ENCODE data around the gene SORBS2.
"Not testable (repeated sequence)": the region's sequence is repeated elsewhere in the genome, so short reads cannot be mapped to it uniquely, and the experiment has no call there.

Gene SORBS2

GRCh38 chr4:185717377-185717741 lies 94.6 kb downstream of the SORBS2 start:
- in situ Hi-C loops (cut with HindIII; ENCODE audit: low pct_ligation_motif_present, low sequenced_read_pairs), result no loop called here
- no peak overlapping the region for H3K27ac ChIP-seq
- H3K27me3 ChIP-seq (replicated peaks), result no peaks in the 10 kb centered on the region
- TF ChIP-seq CTCF (IDR thresholded peaks at IDR 0.05; ENCODE audit: low read depth, low read length, missing control alignments), result no peak
- no peak overlapping the region for H3K4me3 ChIP-seq (ENCODE audit: low read depth, low read length)
- no peak for DNase-seq
- H3K36me3 ChIP-seq (replicated peaks), result no peaks in the 10 kb centered on the region

DNA sequence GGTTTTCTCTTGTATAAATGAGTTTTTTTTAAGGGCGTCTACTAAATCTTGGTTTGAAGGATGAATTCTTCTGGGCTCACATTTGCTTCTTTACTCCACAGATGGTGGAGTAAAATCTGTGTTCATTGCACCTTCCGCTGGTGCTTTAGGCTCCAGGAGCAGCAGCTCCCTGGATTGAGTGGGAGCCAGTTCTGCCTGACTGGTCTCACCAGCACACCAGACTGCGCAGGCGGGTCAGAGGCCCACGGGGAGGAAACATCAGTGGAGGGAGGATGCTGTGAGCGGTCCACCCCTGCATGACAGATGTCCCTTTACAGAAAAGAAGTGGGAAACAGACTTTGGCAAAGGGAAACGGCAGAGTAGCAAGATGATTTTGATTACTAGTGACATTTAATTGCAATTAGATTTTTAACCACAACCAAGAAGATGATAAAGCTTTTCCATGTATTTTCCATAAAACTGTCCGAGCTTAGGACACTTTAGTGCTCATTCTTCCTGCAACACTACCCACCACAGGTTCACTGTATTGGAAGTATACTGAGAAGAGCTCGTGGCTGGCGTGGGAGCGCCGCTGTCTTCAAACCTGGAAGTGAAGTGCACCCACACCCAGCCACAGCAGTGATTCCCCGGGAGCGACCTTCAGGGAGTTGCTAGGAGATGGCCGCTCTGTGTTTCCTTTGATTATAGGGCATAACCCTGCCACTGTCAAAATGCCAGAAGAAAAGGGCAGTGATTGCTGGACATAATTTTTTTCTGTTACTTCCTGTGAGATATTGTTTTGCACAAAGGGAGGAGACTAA lies 95.2 kb downstream of the SORBS2 start:
- TF ChIP-seq CTCF (IDR thresholded peaks at IDR 0.05; ENCODE audit: low read depth, low read length, missing control alignments), result no peak
- Histone ChIP-seq H3K27me3 (replicated peaks) (no peaks in the 10 kb centered on the region), H3K36me3 (replicated peaks) (no peaks in the 10 kb centered on the region), H3K4me3 (ENCODE audit: low read depth, low read length) (no peak overlapping the region), H3K27ac (no peak overlapping the region)
- in situ Hi-C loops (cut with HindIII; ENCODE audit: low pct_ligation_motif_present, low sequenced_read_pairs), result no loop called here
- no peak for DNase-seq

DNA sequence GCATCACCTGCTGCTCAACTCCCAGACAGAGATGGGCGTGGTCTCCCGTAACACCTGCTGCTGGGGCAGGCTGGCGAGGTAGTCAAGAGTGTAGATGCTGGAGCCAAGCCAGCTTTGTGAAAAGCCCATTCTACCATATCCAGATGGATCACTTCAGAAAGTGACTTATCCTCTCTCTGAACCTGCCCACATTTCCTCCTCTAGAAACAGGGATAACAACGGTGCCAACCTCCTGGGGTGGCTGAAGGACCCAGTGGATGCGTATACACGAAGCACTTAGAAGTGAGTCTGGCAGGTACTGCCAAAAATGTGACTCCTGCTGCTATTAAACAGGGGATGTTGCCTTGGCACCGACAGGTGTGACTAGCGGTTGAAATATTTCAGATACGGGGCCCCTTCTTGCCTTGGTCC lies 95.8 kb downstream of the SORBS2 start:
- Histone ChIP-seq H3K27me3 (replicated peaks) (no peaks in the 10 kb centered on the region), H3K4me3 (ENCODE audit: low read depth, low read length) (no peak overlapping the region), H3K27ac (no peak overlapping the region), H3K36me3 (replicated peaks) (no peaks in the 10 kb centered on the region)
- TF ChIP-seq CTCF (IDR thresholded peaks at IDR 0.05; ENCODE audit: low read depth, low read length, missing control alignments), result no peak
- in situ Hi-C loops (cut with HindIII; ENCODE audit: low pct_ligation_motif_present, low sequenced_read_pairs), result no loop called here
- no peak for DNase-seq

DNA sequence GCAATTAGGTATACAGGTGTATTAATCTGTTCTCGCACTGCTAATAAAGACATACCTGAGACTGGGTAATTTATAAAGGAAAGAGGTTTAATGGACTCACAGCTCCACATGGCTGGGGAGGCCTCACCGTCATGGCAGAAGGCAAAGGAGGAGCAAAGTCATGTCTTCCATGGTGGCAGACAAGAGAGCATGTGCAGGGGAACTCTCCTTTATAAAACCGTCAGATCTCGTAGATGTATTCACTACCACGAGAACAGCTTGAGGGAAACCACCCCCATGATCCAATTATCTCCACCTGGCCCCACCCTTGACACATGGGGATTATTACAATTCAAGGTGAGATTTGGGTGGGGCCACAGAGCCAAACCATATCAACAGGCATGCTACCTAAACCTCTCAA lies 97.5 kb downstream of the SORBS2 start:
- DNase-seq; H3K27me3 ChIP-seq (replicated peaks); H3K27ac ChIP-seq; H3K4me3 ChIP-seq (ENCODE audit: low read depth, low read length); in situ Hi-C loops (cut with HindIII; ENCODE audit: low pct_ligation_motif_present, low sequenced_read_pairs); H3K36me3 ChIP-seq (replicated peaks): not testable (repeated sequence)

DNA sequence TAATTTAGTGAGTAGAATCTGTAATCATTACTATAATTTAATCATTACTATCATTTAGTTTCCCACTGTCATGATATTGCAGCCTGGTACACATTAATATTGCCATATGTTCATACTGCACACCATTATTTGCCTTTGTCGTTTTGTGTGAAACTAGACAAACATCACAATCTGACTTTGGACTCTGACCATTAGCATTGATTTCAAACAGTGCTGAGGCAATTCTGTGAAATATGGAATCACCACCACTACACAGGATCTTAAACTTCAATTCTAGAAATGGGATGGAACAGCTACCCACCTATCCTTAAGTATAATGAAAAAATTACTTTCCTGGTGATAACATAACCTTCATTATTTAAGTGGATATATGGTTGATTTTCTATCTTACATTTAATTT lies 98.3 kb downstream of the SORBS2 start:
- TF ChIP-seq CTCF (IDR thresholded peaks at IDR 0.05; ENCODE audit: low read depth, low read length, missing control alignments), result no peak
- Histone ChIP-seq H3K4me3 (ENCODE audit: low read depth, low read length) (no peak overlapping the region), H3K36me3 (replicated peaks) (no peaks in the 10 kb centered on the region), H3K27ac (peak overlapping the region; percentile 82), H3K27me3 (replicated peaks) (no peaks in the 10 kb centered on the region)
- in situ Hi-C loops (cut with HindIII; ENCODE audit: low pct_ligation_motif_present, low sequenced_read_pairs), result no loop called here
- DNase-seq, result no peak

DNA sequence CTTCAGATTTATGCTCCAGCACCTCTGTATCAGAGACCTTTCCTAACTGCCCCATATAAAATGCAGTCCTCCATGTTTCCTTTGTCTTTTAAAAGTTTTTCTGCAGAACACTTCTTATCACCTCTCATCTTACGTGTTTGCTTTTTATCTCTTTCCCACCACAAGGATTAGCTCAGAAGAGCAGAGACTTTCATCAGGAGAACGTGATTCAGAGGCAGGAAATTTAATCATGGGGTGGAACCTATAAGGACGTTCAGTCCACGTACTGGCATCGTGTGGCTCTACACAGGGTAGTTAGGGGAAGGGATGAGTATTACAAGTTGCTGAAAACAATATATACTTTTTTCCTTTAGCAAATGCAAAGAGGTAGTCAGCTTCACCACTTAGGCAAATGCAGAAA lies 98.7 kb downstream of the SORBS2 start:
- H3K4me3 ChIP-seq (ENCODE audit: low read depth, low read length), result no peak overlapping the region
- H3K27me3 ChIP-seq (replicated peaks), result no peaks in the 10 kb centered on the region
- DNase-seq, result peak; percentile 84
- no peak for TF ChIP-seq CTCF (IDR thresholded peaks at IDR 0.05; ENCODE audit: low read depth, low read length, missing control alignments)
- H3K27ac ChIP-seq, result peak overlapping the region; percentile 82
- H3K36me3 ChIP-seq (replicated peaks), result no peaks in the 10 kb centered on the region
- in situ Hi-C loops (cut with HindIII; ENCODE audit: low pct_ligation_motif_present, low sequenced_read_pairs), result no loop called here

Measured in brain microvascular endothelial cell (primary cell).